HG02870 (cell line): ENCODE data around the gene NTF3.

Source experiments
- ATAC-seq: cut with Tn5 transposase; IDR thresholded peaks from one replicate; pipeline ENCODE4 v1.9.1; 2021; ENCODE audit warnings: mild to moderate bottlenecking, moderate library complexity; ENCODE audit not compliant: unreplicated experiment

The NTF3 gene

GRCh38 chr12:5456030-5456429, 24.1 kb downstream of the NTF3 start:
- no peak for ATAC-seq

GRCh38 chr12:5456906-5457305, 25.0 kb downstream of the NTF3 start:
- no peak for ATAC-seq

DNA sequence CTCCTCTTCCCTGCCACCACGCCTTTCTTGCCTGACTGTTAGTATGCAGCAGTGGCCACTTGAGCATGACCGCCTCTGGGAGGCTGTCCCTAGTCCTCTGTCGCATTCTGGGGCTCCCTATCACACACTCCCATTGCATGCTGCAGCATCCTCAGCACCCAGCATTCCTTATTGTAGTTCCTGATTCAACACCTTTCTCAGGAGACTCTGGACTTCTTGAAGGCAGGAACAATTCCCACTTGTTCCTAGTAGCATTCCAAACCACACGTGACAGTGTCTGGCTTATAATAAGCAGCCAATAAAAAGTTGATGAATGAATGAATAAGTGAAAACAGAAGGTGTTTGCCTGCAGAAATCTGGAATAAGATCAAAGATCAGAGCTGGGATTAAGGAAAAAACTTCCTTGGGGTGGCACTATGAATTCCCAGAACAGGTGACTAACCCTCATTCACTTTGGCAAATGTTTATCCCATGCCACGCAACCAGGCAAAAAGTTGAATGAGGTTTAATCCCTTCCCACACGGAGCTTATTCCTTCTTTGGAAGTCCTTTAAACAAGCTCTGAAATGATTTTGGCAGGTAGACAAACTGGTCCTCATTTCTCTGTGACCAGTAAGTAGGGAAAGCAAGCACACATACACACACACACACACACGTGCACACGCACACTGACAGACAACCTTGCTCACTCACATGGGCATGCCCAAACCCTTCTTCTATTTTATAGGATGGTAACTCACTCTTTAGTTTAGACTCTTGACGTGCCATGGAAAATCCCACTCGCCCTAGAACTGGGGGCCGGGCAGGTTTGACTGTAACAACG, 26.5 kb downstream of the NTF3 start:
- no peak for ATAC-seq

DNA sequence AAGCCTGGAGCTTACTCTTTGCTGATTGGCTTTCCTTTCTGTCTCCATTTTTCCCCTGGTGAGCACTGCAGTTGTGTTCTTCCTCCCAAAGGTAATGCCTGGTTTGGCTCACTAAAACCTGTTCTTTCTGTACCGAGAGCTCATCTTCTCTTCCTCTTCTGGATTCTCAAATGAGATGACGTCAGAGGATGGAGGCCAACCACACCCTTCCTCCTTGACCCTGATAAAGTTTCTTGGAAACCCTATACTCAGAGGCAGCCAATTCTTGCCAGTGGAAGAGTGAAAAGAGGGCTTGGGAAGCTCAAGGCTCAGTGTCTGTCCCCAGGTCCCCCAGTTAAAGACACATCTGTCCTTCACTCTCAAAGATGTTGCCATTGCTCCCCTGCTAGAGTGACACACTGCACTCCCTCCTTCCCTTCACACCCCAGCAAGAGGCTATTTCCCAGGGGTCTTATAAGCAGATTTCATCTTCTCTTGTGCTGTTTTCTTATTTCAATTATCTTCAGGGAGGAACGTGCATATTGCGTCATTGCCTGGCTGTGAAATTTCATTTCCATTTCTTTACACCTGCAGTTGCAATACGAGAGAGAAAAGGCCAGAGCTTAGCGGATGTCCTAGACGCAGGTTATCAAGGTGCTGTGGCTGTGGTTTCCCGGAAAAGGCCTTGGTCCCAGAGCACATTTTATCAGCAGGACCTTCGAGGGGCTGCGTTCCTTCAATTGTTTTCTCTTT, 27.3 kb downstream of the NTF3 start:
- ATAC-seq: no peak

DNA sequence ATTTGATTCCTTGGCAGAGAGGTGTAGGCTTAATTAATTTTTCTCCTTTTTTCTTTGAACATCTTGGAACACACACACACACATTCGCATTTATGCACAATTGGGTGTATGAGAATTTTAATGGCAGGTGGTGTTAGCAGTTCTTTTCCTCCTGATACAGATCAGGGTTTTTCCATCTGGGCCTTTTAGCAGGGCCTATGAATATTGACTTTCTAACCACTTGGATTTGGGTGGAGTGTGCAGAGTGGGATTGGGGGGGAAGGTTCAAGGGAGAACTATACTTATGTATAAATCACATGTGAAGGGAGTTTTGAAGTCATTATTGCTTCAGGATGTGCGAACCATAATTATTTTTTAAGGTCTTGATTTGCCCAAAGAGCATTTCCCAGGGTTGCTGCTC, 28.9 kb downstream of the NTF3 start:
- ATAC-seq: no peak

GRCh38 chr12:5461966-5462365, 30.1 kb downstream of the NTF3 start:
- no peak for ATAC-seq

DNA sequence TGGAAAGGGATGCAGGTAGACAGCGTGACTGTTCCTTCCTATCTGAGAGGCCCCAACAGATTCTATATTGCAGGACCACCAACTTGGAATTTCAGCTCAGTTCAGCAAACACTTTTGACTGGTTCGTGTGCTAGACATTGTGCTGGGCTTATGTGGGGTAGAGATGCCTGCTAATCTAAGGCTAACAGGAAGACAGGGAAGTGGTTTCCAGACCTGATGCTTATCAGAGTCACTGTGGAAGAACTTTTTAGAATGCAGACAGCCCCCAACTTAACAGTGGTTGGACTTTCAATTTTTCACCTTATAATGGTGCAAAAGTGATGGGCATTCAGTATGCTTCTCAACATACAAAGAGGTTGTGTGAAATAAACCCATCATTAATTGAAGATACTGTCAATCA, 32.2 kb downstream of the NTF3 start:
- ATAC-seq: no peak

GRCh38 chr12:5465384-5465783, 33.5 kb downstream of the NTF3 start:
- ATAC-seq: no peak

- no peak for ATAC-seq
Measured at GRCh38 chr12:5466521-5466960, 34.6 kb downstream of the NTF3 start.

- no peak for ATAC-seq
Measured at GRCh38 chr12:5467931-5468330, 36.0 kb downstream of the NTF3 start.

GRCh38 chr12:5470221-5470620, 38.3 kb downstream of the NTF3 start:
- no peak for ATAC-seq

DNA sequence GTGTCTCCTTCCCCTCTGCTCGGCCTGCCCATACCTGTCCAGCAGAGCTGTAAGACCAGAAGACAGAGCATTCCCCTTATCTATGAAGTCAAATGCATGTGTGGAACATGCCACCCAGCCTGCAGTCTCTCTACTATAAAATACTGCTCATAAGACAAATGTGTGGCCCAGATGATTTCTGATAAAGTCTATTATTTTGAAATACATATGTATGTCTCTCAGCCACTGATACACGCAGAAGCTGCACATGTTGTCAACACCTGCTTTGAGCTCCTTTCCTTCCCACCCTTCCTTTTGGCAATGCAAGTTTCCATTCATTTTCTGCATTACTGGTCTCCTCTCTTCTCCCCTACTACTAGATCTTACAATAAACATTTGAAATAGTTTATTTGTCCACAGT, 38.8 kb downstream of the NTF3 start:
- no peak for ATAC-seq

DNA sequence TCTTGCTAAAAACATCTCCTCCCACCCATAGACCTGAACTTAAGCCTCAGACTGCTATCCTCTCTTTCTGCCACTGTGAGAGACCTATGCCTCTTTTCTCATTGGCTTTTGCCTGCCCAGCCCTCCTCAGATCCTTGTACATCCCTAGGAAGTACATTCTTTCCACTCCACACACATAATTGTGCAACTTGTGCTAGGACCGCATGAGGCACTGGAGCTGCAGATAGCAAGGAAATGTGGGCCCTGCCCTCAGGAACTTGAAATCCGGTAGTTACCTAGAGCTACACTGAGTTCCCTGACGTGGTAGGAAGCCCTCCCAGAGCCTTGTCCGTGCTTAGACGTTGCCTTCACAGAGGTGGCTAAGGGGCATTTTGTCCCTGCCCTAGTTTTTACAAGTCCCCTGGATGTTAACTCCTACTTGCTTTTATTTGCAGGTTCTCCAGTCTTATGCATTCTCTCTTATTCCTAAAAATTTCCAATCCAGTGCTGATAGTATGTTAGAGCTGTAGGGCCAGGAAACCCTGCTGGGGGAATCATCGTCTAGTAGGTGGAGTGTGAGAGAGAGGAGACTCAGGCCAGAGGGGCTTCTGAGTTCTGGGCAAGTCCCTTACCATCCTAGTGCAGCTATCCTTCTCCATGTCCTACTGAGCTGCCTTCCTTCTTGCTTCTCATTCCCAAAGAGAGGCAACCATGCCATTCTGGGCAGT, 41.3 kb downstream of the NTF3 start:
- no peak for ATAC-seq

- ATAC-seq: no peak
Measured at GRCh38 chr12:5473783-5474116, 41.8 kb downstream of the NTF3 start.

GRCh38 chr12:5476356-5476755, 44.4 kb downstream of the NTF3 start:
- no peak for ATAC-seq

GRCh38 chr12:5478081-5478706, 46.3 kb downstream of the NTF3 start:
- ATAC-seq: no peak

- ATAC-seq: no peak
Measured at GRCh38 chr12:5479761-5480160, 47.9 kb downstream of the NTF3 start.

DNA sequence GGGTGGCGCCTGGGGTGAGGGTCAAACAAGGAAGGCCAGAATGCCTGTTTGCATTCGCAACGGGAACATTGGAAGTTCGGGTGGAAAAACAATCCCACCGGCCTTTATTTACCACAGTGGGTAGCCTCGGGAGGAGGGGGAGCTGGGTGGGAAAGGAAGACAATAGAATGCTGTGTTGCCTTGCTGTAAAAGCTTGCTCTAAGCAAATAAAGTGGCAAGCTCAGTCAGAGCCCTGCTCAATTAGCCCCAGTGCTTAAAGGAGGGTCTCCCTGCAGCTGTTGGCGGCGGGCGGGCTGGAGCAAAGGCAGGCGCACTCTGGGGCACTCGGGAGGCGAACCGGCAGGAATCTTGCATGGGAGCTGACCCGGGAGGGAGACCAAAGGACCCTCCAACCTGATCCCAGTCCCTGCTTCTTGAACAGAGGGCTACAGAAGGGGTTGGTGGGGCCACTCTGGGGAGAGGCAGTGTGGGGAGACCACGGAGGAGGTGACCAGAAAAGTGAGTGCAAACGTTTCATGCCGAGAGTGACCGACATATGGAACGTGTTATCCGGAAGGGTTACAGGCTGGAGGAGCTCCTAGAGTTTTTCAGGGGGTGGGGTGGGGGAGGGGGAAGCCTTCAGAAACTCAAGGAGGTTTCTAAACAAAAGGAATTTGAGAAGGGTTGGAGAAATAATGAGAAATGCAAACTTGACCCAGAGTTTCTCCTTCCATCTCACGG, 48.5 kb downstream of the NTF3 start:
- no peak for ATAC-seq

GRCh38 chr12:5480938-5481303, 49.0 kb downstream of the NTF3 start:
- no peak for ATAC-seq

- ATAC-seq: no peak
Measured at GRCh38 chr12:5481645-5482044, 49.7 kb downstream of the NTF3 start.

- ATAC-seq: no peak
Measured at GRCh38 chr12:5484426-5484825, 52.5 kb downstream of the NTF3 start.
